SU-DHL-6 (cell line): ENCODE measurements around the gene SPATA33.

ENCODE experiments used
- H2AFZ ChIP-seq: fragments of 200-600 bp; sonication (generic); 2 replicates; pipeline ENCODE4 v1.6.1; 2014; ENCODE audit warnings: low read depth, mild to moderate bottlenecking, moderate library complexity, mixed read lengths, antibody characterized with exemption, low read length; ENCODE audit not compliant: severe bottlenecking
- H3F3A ChIP-seq: fragments of 200-600 bp; shearing (Covaris generic); 2 replicates; pipeline ENCODE4 v1.6.0; 2016; ENCODE audit warnings: antibody characterized with exemption, mild to moderate bottlenecking; ENCODE audit not compliant: insufficient read depth
- H3K27ac ChIP-seq: fragments of 200-600 bp; sonication (generic); 2 replicates; pipeline ENCODE4 v1.5.1; 2016; ENCODE audit warnings: low read depth, mild to moderate bottlenecking, low read length, moderate library complexity, mixed read lengths
- H3K27me3 ChIP-seq: fragments of 200-600 bp; sonication (generic), shearing (Covaris generic); 2 replicates; pipeline ENCODE4 v1.6.0; 2014; ENCODE audit warnings: mild to moderate bottlenecking, low read length
- H3K36me3 ChIP-seq: fragments of 200-600 bp; sonication (generic); 2 replicates; pipeline ENCODE4 v1.6.1; 2014; ENCODE audit warnings: mild to moderate bottlenecking, low read length, mixed read lengths
- H3K4me2 ChIP-seq: fragments of 300-600, 200-600 bp; shearing (Covaris generic), sonication (generic); 2 replicates; pipeline ENCODE4 v1.6.0; 2014; ENCODE audit warnings: low read length, low read depth, mild to moderate bottlenecking; ENCODE audit not compliant: poor library complexity, severe bottlenecking
- H3K4me3 ChIP-seq: fragments of 200-600 bp; sonication (generic); 2 replicates; pipeline ENCODE4 v1.5.1; 2014; ENCODE audit warnings: antibody characterized with exemption, low read length, mild to moderate bottlenecking, mixed read lengths; ENCODE audit not compliant: insufficient read depth, poor library complexity, severe bottlenecking
- H3K79me2 ChIP-seq: fragments of 200-600 bp; sonication (generic); 2 replicates; pipeline ENCODE4 v1.6.1; 2014; ENCODE audit warnings: mild to moderate bottlenecking, low read length, moderate library complexity; ENCODE audit not compliant: insufficient read depth
- H3K9ac ChIP-seq: fragments of 200-600 bp; sonication (generic); 2 replicates; pipeline ENCODE4 v1.7.0; 2014; ENCODE audit warnings: mild to moderate bottlenecking, low read length
- H3K9me2 ChIP-seq: fragments of 200-600 bp; sonication (generic); replicated peaks from 2 replicates; pipeline ENCODE4 v1.6.1; 2014; ENCODE audit warnings: low read length; ENCODE audit not compliant: insufficient read depth
- H3K9me3 ChIP-seq: fragments of 200-600 bp; sonication (generic); 2 replicates; pipeline ENCODE4 v1.6.1; 2014; ENCODE audit warnings: low read length, mixed read lengths; ENCODE audit not compliant: insufficient read depth
- H4K20me1 ChIP-seq: fragments of 200-600 bp; sonication (generic); 2 replicates; pipeline ENCODE4 v1.6.1; 2014; ENCODE audit warnings: low read depth, mild to moderate bottlenecking, antibody characterized with exemption, low read length, moderate library complexity, mixed read lengths
- EZH2phosphoT487 ChIP-seq: fragments of 200-600 bp; sonication (generic), shearing (Covaris generic); conservative IDR thresholded peaks from 2 replicates; pipeline ENCODE4 v1.6.1; 2018; ENCODE audit warnings: mild to moderate bottlenecking, antibody characterized with exemption, low read length, moderate library complexity, mixed read lengths
- TF ChIP-seq, protein P1 (sequence below): fragments of 200-600 bp; sonication (generic); IDR thresholded peaks from one replicate; pipeline ENCODE4 v1.5.1; 2017; ENCODE audit warnings: antibody characterized with exemption, mild to moderate bottlenecking, low read length, moderate library complexity; ENCODE audit not compliant: insufficient read depth, poor library complexity, severe bottlenecking

SPATA33 gene

DNA sequence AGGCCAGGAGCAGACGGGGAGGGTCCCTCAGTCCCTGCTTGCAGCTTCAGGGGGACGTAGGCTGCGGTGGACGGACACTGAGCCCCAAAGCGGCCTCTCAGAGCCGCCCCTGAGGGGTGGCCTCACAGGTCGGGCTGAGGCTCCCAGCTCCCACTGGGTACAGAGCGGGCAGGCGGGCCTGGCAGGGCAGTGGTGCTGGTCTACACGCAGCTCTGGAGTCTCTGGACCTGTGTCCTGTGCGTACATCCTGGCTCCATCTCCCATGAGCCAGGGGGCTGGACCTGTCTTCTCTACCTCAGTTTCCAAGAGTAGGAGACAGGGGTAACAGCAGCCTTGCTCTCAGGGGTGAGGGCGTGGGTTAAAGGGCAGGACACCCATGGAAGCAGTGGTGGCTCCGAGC is 42.5 kb upstream of the SPATA33 start:
- Histone ChIP-seq H3K9me2 (no peaks in the 10 kb centered on the region), H3K4me3 (no peak overlapping the region), H3K36me3 (no peaks in the 10 kb centered on the region), H3K27me3 (no peaks in the 10 kb centered on the region), H3F3A (no peaks in the 10 kb centered on the region), H3K27ac (no peak overlapping the region), H3K9ac (no peak overlapping the region), H4K20me1 (no peaks in the 10 kb centered on the region), H3K9me3 (no peaks in the 10 kb centered on the region), H2AFZ (no peak overlapping the region), H3K79me2 (no peaks in the 10 kb centered on the region), H3K4me2 (no peak overlapping the region)
- TF ChIP-seq EZH2phosphoT487 = no peak
- TF ChIP-seq, protein P1, sequence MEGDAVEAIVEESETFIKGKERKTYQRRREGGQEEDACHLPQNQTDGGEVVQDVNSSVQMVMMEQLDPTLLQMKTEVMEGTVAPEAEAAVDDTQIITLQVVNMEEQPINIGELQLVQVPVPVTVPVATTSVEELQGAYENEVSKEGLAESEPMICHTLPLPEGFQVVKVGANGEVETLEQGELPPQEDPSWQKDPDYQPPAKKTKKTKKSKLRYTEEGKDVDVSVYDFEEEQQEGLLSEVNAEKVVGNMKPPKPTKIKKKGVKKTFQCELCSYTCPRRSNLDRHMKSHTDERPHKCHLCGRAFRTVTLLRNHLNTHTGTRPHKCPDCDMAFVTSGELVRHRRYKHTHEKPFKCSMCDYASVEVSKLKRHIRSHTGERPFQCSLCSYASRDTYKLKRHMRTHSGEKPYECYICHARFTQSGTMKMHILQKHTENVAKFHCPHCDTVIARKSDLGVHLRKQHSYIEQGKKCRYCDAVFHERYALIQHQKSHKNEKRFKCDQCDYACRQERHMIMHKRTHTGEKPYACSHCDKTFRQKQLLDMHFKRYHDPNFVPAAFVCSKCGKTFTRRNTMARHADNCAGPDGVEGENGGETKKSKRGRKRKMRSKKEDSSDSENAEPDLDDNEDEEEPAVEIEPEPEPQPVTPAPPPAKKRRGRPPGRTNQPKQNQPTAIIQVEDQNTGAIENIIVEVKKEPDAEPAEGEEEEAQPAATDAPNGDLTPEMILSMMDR = no peak

DNA sequence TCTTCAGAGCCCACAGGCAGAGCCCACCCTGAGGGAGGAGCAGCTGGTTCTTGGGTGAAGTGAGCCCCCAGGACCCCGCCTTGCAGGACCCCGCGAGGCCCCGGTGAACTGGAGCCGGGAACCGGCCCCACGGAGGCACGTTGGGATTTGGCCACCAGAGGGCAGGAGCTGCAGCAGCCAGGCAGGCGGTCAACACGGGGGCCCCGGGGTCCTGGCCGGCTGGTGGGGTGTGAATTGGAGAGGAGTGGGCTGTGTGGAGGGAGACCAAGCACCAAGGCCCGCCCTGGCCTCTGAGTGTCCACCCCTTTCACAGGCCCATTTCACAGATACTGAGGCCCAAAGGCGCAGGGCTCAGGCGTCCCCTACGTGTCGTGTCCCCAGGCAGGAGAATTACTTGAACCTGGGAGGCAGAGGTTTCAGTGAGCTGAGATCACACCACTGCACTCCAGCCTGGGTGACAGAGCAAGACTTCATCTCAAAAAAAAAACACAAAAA is 42.0 kb upstream of the SPATA33 start:
- no peaks in the 10 kb centered on the region for H3K9me3 ChIP-seq
- TF ChIP-seq EZH2phosphoT487 = no peak
- TF ChIP-seq, protein P1 = peak; percentile 58
- H3F3A ChIP-seq = no peaks in the 10 kb centered on the region
- H3K27me3 ChIP-seq = no peaks in the 10 kb centered on the region
- no peak overlapping the region for H3K4me3 ChIP-seq
- H3K4me2 ChIP-seq = no peak overlapping the region
- H3K9me2 ChIP-seq = no peaks in the 10 kb centered on the region
- H4K20me1 ChIP-seq = no peaks in the 10 kb centered on the region
- no peak overlapping the region for H3K9ac ChIP-seq
- no peak overlapping the region for H2AFZ ChIP-seq
- H3K79me2 ChIP-seq = no peaks in the 10 kb centered on the region
- no peaks in the 10 kb centered on the region for H3K36me3 ChIP-seq
- H3K27ac ChIP-seq = no peak overlapping the region

DNA sequence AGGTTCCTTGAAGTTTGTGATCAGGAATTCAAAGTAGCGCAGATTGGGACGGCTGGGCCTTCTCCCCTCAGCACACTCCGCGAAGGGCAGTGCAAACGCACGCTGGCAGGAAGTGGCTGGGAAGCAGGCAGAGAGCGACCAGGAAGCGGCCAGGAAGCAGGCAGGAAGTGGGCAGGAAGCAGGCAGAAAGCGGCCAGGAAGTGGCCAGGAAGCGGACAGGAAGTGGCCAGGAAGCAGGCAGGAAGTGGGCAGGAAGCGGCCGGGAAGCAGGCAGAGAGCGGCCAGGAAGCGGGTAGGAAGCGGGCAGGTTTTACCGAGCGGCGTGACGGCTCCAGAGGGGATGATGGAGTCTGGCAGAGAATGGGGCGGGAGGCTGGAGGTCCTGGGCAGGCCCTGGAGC is 41.0 kb upstream of the SPATA33 start:
- no peaks in the 10 kb centered on the region for H3K36me3 ChIP-seq
- no peak overlapping the region for H2AFZ ChIP-seq
- no peaks in the 10 kb centered on the region for H3K79me2 ChIP-seq
- no peak overlapping the region for H3K4me2 ChIP-seq
- no peaks in the 10 kb centered on the region for H3K27me3 ChIP-seq
- TF ChIP-seq, protein P1 = no peak
- TF ChIP-seq EZH2phosphoT487 = no peak
- H3F3A ChIP-seq = no peaks in the 10 kb centered on the region
- no peak overlapping the region for H3K9ac ChIP-seq
- H3K27ac ChIP-seq = no peak overlapping the region
- H3K9me3 ChIP-seq = no peaks in the 10 kb centered on the region
- H3K9me2 ChIP-seq = no peaks in the 10 kb centered on the region
- no peaks in the 10 kb centered on the region for H4K20me1 ChIP-seq
- H3K4me3 ChIP-seq = no peak overlapping the region

DNA sequence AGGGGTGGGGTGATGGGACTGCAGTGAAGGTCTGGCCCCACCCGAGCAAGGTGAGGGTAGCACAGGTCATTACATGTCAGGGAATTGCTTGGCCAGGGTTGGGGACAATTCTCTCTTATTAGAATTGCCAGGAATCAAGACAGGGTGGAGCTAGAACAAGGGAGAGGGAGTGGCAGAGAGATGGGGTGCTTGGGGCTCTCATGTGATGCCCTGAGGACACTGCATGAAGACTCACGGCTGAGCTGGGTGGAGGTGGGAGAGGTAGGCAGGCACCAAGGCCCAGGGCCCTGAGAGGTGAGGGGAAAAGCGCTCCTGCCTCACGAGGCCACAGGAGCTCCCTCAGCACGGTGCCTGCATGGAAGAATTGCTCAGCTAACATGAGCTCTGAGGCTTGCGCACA is 40.6 kb upstream of the SPATA33 start:
- H3K27me3 ChIP-seq = no peaks in the 10 kb centered on the region
- H3K4me3 ChIP-seq = no peak overlapping the region
- H3K9me2 ChIP-seq = no peaks in the 10 kb centered on the region
- no peaks in the 10 kb centered on the region for H3K36me3 ChIP-seq
- H3K27ac ChIP-seq = no peak overlapping the region
- no peak for TF ChIP-seq EZH2phosphoT487
- TF ChIP-seq, protein P1 = no peak
- H2AFZ ChIP-seq = no peak overlapping the region
- no peaks in the 10 kb centered on the region for H3K79me2 ChIP-seq
- H4K20me1 ChIP-seq = no peaks in the 10 kb centered on the region
- no peaks in the 10 kb centered on the region for H3F3A ChIP-seq
- H3K4me2 ChIP-seq = no peak overlapping the region
- no peak overlapping the region for H3K9ac ChIP-seq
- H3K9me3 ChIP-seq = no peaks in the 10 kb centered on the region
